Measurements from ENCODE around the gene SPATA16.

DNA sequence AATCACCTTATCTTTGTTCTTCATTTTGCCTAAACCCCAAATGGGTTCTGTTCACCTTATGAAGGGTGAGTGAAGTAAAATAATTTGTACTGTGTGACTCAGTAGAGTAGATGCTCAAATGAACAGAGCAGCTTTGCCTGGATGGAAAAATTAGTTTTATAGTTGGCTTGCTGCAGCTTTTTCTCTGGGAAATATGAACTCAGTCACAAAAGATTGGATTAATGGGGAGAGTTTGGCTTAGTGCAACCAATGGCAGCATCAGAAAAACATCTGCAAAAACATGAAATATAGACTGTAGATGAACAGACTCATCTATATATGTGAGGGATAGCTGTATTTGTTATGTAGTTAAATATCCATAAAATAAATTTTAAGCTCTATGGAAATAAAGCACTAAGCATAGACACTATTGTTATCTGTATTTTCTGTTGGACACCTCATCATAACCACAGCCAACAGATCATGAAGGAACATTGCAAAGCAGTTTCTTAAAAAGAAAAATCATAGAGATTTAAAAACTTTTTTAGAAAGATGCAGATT lies 209.2 kb downstream of the SPATA16 start:
- TF ChIP-seq, protein P1, sequence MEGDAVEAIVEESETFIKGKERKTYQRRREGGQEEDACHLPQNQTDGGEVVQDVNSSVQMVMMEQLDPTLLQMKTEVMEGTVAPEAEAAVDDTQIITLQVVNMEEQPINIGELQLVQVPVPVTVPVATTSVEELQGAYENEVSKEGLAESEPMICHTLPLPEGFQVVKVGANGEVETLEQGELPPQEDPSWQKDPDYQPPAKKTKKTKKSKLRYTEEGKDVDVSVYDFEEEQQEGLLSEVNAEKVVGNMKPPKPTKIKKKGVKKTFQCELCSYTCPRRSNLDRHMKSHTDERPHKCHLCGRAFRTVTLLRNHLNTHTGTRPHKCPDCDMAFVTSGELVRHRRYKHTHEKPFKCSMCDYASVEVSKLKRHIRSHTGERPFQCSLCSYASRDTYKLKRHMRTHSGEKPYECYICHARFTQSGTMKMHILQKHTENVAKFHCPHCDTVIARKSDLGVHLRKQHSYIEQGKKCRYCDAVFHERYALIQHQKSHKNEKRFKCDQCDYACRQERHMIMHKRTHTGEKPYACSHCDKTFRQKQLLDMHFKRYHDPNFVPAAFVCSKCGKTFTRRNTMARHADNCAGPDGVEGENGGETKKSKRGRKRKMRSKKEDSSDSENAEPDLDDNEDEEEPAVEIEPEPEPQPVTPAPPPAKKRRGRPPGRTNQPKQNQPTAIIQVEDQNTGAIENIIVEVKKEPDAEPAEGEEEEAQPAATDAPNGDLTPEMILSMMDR (IDR thresholded peaks at IDR 0.05) = no peak
- TF ChIP-seq POLR2A (IDR thresholded peaks at IDR 0.05) = no peak

Data from testis (tissue), 2 donors.